Activated CD8-positive, alpha-beta memory T cell treated with anti-CD3 and anti-CD28 coated beads for 4 hours (primary cell): Measurements from ENCODE around the gene HIC2.
"Not testable (repeated sequence)": the region's sequence is repeated elsewhere in the genome, so short reads cannot be mapped to it uniquely, and the experiment has no call there.

Experiments used
- DNase-seq, 2 donors: peaks; one replicate each; pipeline ENCODE4 v3.0.0-alpha.2; 2020; ENCODE audit warnings: low read depth in 2 of 2

The HIC2 gene

DNA sequence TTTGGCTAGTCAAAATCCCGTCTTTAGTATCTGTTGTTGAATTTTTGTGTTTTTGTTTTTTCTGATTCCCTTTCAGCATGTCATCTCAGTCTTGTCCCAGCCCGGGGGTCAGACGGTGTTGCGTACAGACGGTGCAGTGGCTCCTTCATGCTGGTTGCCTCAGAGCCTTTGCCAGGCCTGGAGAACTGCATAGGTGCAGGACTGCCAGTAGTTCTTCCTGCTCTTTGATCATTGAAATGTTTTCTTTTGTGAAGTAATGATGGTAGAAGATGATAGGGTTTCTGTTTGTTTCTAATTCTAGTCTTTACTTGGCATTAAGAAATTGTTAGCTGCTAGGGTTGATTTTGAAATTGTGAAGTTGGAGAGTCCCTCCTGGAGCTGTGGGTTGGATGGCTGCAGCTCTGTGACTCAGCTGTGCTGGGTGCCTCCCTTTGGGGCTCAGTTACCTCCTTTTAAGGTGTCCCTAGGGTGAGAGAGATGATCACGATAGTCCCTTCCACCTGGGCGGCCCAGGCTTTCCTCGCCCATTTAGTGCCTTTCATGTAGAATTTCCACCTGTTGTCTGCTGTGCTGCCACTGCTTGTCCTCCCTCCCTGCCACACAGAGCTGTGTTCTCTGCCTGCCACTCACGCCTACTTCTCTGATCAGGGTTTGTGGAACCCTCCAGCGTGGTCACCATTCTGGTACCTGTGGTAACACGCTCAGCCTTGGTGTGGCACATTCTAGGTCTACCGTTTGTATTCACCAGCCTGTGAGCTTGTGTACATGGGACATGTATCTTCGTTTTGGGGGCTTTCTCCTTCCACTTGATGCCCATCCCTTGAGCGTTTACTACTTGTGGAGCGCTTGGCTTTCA is 17.4 kb downstream of the HIC2 start:
- not testable (repeated sequence) for DNase-seq

GRCh38 chr22:21435998-21436810 is 19.0 kb downstream of the HIC2 start:
- not testable (repeated sequence) for DNase-seq

DNA sequence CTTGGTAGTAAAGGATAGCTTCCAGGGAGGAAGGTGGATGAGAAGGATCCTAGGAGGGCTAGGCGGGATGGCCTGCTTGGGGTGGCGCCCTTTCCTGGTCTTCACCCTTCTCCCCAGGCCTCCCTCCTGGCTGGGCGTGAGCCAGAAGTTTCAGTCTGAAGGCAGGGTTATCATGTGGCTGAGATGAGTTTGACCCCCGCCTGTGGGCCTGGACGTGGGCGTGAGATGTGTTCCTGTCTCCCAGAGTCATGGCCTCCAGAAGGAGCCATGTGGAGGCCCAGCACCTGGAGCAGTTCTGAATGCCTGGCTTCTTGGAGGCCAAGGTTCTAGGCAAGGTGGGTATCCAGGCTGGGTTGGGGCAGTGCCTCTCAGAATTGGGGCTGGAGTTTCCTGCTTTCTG is 20.8 kb downstream of the HIC2 start:
- not testable (repeated sequence) for DNase-seq

- not testable (repeated sequence) for DNase-seq
Observed at GRCh38 chr22:21440018-21440636, 23.0 kb downstream of the HIC2 start.

GRCh38 chr22:21440676-21441075 is 23.5 kb downstream of the HIC2 start:
- not testable (repeated sequence) for DNase-seq

GRCh38 chr22:21441170-21441569 is 24.0 kb downstream of the HIC2 start:
- DNase-seq = not testable (repeated sequence)

GRCh38 chr22:21442123-21442522 is 25.0 kb downstream of the HIC2 start:
- DNase-seq = not testable (repeated sequence)

- not testable (repeated sequence) for DNase-seq
Observed at GRCh38 chr22:21442646-21443045, 25.5 kb downstream of the HIC2 start.

GRCh38 chr22:21443057-21443734 is 26.0 kb downstream of the HIC2 start:
- no peak for DNase-seq

DNA sequence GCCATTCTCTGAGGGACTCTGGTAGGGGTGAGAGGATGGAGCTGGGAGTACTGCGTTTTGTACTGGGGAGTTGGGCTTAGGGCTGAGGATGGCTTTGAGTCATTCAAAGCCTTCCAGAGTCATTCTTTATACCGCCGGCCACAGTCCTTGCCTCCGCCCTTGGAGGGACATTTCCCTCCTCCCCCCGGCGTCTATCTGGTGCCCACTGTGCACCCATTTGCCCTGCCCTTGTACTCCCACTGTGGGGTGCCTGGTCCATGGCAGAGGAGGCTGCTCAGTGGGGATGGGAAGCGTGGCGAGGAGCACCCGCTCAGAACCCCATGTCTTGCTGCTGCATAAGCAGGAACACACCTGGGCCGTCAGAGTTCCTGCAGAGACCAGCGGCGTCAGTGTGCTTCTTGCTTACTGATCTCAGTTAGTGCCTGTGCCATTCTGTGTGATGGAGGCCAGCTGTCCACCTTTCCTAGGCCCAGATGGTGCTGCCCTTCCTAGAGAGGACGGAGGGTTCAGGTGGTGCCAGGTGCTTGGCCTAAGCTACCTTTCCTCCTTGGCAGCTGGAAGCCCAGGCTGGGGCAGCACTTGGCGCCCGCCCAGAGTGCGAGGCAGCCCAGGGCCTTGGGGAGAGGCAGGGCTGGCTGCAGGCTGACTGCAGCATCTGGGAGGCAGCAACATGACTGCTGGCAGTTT is 26.7 kb downstream of the HIC2 start:
- no peak for DNase-seq

DNA sequence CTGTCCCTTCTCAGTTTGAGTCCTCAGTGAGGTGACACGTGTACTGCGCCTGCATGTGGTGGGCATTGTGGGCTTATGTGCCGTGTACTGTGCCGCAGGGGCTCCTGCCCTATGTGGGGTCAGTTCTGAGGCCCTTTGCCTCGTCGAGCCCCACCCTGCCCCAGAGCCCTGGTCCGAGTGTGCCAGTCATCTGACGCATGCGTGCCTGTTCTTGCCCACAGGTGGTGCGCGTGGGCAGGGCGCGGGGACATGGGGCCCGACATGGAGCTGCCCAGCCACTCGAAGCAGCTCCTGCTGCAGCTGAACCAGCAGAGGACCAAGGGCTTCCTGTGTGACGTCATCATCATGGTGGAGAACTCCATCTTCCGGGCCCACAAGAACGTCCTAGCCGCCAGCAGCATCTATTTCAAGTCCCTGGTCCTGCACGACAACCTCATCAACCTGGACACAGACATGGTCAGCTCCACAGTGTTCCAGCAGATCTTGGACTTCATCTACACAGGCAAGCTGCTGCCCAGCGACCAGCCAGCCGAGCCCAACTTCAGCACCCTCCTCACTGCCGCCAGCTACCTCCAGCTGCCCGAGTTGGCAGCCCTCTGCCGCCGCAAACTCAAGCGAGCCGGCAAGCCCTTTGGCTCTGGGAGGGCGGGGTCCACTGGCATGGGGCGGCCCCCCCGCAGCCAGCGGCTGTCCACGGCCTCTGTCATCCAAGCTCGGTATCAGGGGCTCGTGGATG is 27.7 kb downstream of the HIC2 start:
- no peak for DNase-seq

DNA sequence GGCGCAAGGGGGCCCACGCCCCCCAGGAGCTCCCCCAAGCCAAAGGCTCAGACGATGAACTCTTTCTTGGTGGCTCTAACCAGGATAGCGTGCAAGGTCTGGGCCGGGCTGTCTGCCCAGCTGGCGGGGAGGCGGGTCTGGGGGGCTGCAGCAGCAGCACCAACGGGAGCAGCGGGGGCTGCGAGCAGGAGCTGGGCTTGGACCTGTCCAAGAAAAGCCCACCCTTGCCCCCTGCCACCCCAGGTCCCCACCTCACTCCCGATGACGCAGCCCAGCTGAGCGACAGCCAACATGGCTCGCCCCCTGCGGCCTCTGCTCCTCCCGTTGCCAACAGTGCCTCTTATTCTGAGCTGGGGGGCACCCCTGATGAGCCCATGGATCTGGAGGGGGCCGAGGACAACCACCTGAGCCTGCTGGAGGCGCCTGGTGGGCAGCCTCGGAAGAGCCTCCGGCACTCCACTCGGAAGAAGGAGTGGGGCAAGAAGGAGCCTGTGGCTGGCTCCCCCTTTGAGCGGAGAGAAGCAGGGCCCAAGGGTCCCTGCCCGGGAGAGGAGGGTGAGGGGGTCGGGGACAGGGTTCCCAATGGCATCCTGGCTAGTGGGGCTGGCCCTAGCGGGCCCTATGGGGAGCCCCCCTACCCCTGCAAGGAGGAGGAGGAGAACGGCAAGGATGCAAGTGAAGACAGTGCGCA is 28.4 kb downstream of the HIC2 start:
- no peak for DNase-seq

DNA sequence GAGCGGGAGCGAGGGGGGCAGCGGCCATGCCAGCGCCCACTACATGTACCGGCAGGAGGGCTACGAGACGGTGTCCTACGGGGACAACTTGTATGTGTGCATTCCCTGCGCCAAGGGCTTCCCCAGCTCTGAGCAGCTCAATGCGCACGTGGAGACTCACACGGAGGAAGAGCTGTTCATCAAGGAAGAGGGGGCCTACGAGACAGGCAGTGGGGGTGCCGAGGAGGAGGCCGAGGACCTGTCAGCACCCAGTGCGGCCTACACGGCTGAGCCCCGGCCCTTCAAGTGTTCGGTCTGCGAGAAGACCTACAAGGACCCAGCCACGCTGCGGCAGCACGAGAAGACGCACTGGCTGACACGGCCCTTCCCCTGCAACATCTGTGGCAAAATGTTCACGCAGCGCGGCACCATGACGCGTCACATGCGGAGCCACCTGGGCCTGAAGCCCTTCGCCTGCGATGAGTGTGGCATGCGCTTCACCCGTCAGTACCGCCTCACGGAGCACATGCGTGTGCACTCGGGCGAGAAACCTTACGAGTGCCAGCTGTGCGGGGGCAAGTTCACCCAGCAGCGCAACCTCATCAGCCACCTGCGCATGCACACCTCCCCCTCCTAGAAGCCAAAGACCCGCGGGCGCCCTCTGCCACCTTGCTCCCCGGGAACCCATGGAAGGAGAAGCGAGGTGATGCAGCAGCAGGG is 29.1 kb downstream of the HIC2 start:
- DNase-seq = no peak

DNA sequence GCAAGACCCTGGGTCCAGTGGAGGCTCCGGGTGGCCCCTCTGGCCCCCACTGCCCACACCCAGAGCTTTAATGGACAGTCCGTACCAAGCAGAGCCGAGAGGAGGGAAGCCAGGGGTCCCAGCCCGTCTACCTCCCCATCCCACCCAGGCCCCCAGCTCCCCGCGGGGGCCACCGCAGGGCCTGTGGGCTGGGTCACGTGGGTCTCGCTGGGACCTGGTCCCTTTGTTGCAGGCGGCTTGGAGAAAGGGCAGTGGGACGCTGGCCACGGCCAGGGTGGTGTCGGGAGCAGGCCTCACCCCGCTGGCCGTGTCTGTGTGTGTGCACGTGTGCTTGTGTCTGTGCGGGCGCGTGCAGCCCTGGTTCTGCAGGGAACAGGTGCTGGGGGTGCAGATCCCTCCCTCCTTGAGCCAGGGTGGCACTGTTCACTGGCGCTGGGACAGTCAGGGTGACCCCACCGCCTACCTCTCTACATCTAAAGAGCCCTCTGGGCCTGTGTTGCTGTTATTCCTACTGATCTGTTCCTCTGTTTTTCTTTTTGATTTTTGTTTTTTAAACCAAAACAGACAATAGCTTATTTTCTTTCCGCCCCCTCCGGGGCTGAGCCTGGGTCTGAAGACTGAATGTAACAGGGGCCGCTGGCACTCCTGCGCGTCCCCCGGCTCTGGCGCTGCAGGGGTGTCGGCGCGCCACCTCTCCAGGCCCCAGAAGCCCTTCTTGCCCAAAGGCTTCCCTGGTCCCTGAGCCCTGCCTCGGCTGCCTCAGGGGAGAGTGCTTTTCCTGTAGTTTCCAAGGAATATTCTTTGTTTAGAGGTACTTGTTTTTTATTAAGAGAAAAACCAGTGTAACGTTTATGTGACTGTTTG is 29.9 kb downstream of the HIC2 start:
- DNase-seq = no peak

DNA sequence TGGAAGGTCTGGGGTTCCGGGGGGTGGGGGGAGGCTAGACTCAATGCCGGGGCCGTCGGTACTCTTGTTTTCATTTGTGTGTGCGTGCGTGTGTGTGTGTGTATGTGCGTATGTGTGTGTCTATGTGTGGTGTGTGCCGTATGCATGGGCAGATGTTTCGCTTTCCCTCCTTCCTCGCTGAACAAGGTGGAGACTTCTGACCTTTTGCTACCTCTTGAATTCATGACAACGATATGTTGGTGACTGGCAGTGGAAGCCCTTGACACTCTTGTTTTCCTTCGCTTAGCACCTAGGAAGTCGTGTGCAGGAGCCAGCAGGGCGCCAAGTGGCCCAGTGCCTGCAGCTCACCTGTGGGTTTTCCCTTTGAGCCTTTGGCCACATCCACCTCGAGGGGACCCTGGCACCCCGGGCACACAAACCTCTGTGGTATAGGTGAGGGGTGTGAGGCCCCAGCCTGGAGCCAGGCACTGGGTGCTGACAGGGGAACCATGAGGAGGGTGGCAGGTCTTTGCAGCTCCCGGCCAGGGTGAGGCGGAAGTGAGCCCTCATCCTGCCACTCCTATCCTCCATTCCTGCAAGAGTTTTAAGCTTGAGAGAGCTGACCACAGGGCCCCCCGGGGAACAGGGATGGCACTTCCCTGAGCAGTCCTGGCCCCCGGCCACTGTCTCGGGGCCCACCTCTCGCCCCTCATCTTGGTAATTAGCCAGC is 30.7 kb downstream of the HIC2 start:
- no peak for DNase-seq

- no peak for DNase-seq
Observed at GRCh38 chr22:21448627-21449416, 31.7 kb downstream of the HIC2 start.
